Keratinocyte (primary cell): Measurements from ENCODE around the gene ADAMTS1.

Experiments used
- EZH2 ChIP-seq: IDR thresholded peaks from one replicate; pipeline ENCODE4 v1.6.1; 2012; ENCODE audit warnings: inconsistent platforms, mild to moderate bottlenecking, low read length, moderate library complexity
- TF ChIP-seq, protein P1 (sequence below), 3 experiments: IDR thresholded peaks in 1 of 3; conservative IDR thresholded peaks in 1 of 3; optimal IDR thresholded peaks in 1 of 3; 2 replicates in 2 of 3; 3 replicates in 1 of 3; pipeline versions ENCODE3 to v1.5.1; 2011; ENCODE audit warnings: low read length in 3 of 3, mild to moderate bottlenecking in 3 of 3, moderate library complexity in 2 of 3, control low read depth in 1 of 3, inconsistent platforms in 1 of 3; ENCODE audit not compliant: insufficient read depth in 2 of 3; ENCODE audit errors: extremely low read depth in 1 of 3

DNA sequence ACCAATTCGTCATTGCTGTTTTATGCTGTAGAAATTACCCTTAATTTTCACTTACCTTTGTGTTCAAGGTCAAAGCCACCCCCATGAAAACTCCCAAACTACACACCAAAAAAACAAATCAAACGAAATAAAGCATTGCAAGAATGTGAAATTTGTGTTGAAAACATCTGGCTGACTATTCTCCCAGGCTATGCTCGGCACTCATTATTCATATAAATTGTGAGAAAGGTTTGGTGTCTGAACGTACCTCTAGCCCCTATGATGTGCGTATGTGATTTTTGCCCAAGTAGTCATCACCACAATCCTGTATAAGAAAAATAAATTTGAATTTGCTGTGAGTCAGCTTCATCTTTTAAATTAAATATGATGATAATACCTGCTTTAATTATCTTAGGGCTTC, 34.9 kb downstream of the ADAMTS1 start:
- TF ChIP-seq, protein P1, sequence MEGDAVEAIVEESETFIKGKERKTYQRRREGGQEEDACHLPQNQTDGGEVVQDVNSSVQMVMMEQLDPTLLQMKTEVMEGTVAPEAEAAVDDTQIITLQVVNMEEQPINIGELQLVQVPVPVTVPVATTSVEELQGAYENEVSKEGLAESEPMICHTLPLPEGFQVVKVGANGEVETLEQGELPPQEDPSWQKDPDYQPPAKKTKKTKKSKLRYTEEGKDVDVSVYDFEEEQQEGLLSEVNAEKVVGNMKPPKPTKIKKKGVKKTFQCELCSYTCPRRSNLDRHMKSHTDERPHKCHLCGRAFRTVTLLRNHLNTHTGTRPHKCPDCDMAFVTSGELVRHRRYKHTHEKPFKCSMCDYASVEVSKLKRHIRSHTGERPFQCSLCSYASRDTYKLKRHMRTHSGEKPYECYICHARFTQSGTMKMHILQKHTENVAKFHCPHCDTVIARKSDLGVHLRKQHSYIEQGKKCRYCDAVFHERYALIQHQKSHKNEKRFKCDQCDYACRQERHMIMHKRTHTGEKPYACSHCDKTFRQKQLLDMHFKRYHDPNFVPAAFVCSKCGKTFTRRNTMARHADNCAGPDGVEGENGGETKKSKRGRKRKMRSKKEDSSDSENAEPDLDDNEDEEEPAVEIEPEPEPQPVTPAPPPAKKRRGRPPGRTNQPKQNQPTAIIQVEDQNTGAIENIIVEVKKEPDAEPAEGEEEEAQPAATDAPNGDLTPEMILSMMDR (optimal IDR thresholded peaks at IDR 0.05 in 1 of 3, IDR thresholded peaks at IDR 0.05 in 1 of 3, conservative IDR thresholded peaks at IDR 0.05 in 1 of 3; ENCODE audit: extremely low read depth in 1 of 3, insufficient read depth in 2 of 3, low read length in 3 of 3), result no peak
- TF ChIP-seq EZH2, result no peak
